ENCODE measurements around the gene COG6.

The COG6 gene

DNA sequence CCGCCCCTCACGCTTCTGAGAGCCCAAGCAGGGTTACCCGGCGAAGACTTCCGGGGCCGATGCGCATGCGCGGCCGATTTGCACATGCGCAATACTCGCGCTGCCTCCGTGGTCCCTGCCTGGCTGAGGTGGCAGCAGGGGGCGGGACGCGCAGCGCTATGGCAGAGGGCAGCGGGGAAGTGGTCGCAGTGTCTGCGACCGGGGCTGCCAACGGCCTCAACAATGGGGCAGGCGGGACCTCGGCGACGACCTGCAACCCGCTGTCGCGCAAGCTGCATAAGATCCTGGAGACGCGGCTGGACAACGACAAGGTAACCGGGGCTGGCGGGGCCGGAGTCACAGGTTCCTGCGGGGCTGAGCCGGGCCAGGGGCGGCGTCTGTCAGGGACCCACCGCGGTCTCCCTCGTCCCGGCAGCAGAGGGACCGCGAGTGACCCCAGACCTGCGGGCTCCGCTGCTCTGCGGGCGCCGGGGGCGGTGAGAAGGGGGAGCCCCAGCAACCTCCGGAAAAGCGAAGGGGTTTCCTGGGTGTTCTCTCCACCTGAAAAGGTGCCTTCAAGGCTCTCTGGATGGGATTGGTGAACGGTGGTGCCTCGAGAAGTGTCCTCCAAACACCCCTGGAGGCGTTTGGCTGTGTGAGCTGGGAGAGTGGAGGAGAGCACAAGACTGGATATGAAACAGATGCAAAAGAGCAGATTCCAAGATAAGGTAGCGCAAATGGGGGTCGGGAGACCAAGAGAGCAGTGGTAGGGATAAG is at the start of gene COG6:
TSS of gene COG6 (plus strand) at position 94 of the 756 bp plus-strand sequence. CDS start at position 159, 65 bp downstream.
- peak; percentile 77 for DNase-seq (ENCODE audit: low spot score)

DNA sequence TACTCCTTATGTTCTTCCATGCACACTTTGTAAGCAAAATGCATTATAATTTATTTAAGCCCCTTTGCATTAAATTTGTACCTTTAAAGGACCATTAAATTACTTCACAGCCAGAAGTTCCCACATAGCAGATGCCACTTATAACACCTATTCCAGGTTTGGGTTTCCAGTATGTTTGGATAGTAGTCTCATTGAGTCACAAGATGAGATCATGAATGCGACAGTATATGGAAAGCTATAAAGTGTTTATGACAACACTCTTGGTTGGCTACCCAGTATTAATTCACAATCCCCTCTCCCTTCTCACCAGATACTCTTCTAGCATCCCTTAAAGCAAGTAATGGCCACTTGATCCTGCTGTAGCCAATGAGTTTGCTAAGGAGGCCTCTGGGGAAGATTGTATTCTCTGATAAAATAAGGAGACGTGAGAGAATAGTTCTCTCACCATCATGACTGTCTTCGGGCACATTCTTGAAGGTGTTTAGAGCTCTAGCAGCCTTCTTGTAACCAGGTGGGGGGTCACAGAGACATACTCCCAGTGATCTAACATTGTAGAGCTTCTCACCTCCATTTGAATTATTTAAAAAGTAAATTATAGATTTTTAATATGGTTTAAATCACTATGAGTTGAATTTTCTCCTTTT is 49.7 kb upstream of the COG6 start:
- DNase-seq (ENCODE audit: low spot score), result no peak

DNA sequence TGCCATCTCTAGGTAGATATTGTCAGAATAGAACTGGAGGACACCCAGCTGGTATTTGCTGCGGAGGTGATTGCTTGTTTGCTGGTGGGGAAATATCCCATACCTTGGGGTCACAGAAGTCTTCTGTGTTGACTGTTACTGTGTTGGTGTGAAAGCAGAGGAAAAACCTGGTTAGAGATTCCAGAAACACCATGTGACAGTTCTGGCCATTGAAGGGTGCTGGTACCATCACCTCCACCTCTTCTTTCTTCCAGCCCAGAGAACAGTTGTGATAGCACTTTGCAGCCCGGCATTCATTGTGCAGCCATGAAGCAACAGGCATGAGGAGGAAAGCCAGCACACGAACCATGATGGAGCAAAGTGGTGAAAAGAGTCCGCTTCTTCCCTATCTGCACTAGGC is 47.6 kb upstream of the COG6 start:
- no peak for DNase-seq (ENCODE audit: low spot score)

DNA sequence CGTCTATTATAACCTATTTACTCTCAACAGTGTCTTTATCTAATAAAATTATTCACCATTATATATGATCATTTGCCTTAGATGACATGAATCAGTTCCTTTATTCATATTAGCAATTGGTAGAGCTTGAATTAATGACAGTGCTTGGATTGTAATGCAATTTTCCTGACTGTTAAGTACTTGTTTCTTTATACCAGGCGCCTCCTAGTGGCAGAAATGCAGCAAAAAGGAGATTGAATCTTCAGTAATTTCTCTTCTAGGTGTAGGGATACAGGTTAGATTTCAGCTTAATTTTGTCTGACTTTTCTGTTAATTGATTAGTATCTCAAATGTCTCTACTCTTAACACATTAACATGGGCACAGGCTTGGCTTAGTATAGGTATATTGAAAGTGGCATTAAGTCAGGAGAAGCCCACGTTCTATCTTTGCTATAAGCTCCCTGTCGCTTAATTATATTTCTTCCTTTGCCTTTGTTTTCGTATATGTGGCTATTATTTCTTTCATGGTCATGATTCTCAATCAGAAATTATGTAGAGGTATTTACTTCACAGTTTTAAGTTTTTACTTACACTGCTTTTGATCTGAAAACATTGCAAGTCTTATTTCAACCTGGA is 43.3 kb upstream of the COG6 start:
- DNase-seq (ENCODE audit: low spot score), result peak; percentile 70

DNA sequence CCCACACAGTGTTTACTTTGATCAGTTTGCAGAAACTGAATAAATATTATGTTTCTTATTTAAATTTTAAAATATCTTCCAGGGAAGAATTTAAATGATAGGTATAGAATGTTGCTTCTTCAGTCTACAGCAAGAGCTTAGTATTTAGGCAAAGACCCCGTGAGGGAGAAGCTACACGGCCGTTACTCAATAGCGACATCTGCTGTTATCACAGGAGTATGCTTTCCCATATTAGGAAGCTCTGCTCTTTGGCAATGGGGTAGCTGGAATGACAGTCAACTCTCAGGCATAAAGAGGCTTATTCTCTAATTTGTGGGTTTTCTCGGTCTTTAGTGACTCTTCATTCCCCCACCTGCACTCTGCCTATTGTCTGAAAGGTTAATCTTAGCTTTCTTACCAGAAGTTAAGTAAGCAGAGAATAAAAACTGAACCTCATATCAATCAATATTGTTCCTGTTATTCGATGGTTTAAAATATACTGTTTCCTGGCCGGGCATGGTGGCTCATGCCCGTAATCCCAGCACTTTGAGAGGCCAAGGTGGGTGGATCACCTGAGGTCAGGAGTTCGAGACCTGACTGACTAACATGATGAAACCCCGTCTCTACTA is 39.3 kb upstream of the COG6 start:
- DNase-seq (ENCODE audit: low spot score), result peak; percentile 79

DNA sequence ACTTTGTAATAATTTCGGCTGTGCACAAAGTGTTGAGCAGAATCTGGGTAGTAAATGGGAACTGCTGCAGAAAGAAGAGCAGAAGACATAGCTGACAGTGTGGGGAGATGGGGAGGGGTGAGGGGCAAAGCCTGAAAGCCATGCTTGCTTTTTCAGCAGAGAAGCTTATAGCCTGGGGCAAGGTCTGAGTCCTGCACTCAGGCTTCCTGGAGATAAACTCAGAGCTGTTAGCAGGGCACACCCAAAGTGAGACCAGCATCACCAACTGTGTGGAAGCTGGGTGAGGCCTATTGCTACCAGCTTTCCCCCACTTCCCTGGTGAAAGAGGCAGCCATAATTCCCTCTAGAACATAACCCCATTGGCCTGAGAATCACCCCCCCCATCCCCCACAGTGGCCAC is 36.9 kb upstream of the COG6 start:
- DNase-seq (ENCODE audit: low spot score), result no peak

DNA sequence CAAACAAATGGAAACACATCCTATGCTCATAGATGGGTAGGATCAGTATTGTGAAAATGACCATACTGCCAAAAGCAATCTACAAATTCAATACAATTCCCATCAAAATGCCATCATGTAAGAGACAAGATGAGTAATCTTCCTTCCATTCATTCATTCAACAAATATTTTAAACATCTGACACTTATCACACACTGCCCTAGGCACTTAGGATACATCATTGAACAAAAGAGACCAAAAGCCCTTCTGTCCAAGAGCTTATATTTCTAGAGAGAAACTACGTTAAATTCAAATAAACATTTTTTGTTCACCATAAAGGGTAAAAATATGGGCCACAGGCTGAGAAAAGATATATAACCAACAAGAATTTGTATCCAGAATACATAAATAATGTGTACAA is 32.0 kb upstream of the COG6 start:
- DNase-seq (ENCODE audit: low spot score), result no peak

DNA sequence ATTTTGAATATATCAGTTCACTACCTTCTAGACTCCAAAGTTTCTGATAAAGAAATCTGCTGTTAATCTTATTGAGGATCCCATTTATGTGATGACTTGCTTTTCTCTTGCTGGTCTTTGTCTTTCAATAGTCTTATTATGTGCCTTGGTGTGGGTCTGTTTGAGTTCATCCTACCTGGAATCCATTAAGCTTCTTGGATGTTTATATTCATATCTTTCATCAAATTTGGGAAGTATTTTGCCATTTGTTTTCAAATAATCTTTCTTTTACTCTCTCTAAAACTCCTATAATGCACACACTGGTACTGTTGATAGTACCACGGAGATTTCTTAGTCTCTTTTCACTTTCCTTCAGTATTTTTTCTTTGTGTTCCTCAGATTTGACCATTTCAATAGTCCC is 24.2 kb upstream of the COG6 start:
- DNase-seq (ENCODE audit: low spot score), result no peak

DNA sequence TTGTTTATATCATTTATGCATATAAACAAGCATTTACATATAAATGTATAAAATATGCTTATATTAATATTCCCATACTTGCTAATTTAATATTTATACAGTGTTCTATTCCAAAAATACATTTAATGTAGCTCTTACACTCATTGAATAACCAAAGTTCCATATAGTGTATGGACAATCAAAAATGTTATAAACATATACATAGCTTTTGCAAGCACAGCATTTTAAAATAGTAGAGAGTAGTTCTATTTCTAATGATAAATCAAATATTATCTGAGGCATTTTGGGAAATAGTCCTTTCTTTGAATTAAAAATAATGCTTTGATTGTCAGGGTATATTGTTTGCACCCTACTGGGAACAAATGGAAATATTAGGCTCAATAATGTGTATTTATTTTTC is 22.5 kb upstream of the COG6 start:
- no peak for DNase-seq (ENCODE audit: low spot score)

DNA sequence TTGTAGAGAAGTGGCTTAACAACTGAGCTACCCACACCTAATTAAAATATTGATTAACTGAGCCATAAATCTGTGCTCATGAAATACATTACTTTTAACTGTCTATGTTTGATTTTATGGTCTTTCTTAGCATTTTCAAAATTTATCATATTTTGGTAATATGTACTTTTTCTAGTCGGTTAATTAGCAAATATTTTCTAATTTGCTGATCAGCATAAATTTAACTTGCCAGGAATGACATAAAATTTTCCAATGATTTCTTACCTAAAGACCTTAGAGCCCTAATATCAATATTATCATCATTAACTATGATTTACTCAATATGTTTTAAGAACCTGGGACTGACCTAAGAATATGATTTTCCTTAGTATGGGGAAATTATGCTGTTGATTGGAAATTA is 19.9 kb upstream of the COG6 start:
- DNase-seq (ENCODE audit: low spot score), result no peak

DNA sequence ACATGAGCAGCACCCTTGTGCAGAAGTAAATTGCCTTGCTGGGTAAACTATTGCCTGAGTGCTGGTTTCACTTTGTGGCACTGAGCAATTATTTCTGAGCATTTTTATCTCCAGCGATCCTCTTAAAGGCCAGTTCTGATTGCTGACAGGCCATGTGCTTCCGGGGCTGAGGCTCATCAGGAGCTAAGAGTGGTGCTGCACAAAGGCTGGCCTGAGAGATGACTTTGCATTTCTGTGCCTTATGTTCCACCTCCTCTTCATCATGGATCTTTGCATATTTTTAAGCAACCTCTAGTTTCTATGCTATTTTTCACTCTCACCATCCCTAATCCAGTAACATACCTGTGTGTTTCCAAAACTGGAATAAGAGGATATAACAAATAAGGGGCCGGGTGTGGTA is 17.6 kb upstream of the COG6 start:
- DNase-seq (ENCODE audit: low spot score), result no peak

DNA sequence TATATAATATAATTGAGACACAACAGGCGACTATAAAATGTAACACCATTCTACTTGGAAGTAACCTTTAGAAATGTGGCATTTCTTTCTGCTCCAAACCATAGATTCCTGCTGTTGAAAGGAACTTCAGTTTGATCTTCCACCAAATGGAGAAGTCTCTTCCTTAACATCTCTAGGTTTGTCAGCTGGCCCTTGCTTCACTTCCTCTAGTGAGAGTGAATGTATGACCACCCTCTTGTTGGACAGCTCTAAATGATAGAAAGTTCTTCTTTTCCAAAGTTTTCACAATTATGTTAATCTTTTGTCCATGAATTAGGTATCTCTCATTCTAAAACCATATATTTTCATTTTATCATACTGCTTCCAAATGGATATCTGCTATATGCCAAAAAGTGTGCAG is 13.8 kb upstream of the COG6 start:
- no peak for DNase-seq (ENCODE audit: low spot score)

DNA sequence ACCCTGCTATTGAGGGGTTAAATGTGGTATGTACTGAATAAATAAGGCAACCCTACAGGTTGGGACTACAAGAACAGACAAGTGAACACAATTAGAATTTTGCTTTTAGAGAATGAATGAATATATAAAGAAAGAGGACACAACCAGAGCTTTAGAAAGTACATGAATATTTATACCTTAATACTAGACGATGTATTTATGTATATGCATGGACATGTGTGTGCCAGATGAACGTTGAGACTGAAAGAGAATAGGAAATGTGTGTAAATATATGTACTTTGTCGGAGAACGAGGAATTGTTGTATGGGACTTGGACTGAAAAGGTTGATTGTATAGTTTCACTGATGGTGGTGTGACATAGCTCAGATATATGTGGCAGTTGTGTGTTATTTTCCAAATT is 9.3 kb upstream of the COG6 start:
- DNase-seq (ENCODE audit: low spot score), result no peak

DNA sequence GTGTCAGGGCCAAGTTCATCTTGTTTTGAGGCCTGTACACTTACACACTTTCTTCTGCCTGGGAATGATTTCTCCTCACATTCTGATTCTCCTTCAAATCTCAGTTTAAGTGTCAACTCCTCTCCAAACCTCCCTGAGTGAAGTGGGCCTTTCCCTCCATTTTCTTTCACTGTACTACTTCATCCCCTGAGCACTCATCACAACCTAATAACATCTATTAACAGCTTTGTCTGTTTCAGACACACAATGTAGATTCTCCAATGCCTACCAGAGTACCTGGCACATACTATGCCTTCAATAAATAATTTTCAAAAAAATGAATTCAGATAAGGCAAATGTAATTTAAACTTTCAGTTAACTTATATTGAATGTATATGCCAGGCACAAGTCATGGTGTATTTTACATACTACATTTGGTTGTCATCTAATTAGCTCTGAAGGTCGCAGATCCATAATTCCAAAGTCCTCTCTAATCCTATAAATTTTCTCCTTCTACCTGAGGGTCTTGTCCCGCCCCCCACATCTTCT is 357 bp upstream of the COG6 start:
- no peak for DNase-seq (ENCODE audit: low spot score)

DNA sequence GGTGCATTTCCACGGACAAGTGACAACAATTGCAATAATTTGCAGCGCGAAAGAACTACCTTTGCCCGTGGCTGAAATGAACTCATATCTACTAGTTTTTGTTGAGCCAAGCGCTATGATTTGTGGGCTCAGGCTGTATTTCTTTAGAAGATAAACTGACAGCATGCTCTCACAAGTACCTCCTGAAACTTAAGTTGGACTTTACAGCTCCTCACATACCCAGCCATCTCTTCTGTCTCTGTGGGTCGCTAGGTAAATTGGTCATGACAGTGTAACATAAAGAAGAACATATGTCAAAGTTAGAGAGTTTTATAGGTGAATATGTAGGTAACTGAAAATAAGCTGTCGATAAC is 839 bp downstream of the COG6 start:
- DNase-seq (ENCODE audit: low spot score), result peak; percentile 15

DNA sequence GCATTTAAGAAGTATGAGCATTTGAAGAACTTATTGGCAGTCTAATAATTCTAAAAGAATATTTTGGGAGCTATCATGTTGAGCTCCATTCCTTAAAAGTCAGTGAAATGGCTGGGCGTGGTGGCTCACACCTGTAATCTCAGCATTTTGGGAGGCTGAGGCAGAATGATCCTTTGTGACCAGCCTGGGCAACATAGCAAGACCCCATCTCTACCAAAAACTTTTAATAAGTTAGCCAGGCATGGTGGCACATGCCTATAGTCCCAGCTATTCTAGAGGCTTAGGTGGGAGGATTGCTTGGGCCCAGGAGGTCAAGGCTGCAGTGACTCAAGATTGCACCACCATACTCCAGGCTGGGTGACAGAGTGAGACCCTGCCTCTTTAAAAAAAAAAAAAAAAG is 8.0 kb downstream of the COG6 start:
- DNase-seq (ENCODE audit: low spot score), result no peak

DNA sequence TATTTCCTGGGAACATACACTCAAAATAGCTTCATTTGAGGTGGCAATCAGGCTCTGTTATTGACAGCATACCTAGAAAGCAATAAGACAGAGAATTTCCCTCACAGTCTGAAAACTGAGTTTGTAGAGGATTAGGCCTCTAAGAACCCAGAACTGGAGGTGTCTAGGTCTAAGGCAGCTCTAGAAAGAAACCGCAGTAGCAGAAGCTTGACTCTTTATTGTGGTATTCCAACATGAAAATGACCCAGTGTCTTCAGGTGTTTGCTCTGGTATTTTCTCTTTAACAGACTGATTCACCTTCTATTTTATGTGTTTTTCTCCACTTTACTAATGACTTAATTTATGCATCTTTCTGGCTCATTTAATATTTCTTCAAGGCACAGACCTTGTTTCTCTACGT is 8.5 kb downstream of the COG6 start:
- DNase-seq (ENCODE audit: low spot score), result no peak

DNA sequence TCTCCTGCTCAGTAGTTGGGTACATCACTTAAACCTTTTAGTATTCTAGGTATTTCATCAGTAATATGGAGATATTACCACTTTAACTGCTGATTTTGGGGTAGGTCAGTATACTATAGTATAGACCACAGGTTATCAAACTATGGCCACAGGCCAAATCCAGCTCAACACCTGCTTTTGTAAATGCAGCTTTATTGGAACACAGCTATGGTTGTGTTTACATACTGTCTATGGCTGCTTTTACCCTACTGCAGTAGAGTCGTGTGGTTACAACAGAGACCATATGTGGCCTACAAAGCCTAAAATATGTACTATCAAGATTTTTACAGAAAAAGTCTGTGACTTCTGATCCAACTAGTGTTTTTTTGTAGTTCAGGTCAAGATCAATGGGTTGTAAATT is 10.3 kb downstream of the COG6 start:
- no peak for DNase-seq (ENCODE audit: low spot score)

DNA sequence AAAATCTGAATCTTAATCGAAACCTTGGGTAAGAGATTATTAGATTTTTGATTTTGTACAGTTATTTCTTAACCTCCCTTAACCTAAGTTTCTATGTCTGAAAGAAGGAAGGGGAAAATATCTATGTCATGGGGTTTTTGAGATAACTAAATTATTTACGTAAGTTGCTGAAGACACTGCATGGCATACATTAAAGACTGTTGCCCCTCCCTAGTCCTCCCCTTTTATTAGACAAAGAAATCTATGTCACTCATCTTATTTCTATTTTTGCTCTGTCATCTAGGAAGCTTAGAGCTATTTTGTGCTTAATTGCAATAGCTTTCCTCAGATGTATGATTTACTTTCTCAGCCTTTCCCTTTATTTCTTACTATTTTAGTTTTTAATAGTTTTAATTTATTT is 15.0 kb downstream of the COG6 start:
- DNase-seq (ENCODE audit: low spot score), result no peak

DNA sequence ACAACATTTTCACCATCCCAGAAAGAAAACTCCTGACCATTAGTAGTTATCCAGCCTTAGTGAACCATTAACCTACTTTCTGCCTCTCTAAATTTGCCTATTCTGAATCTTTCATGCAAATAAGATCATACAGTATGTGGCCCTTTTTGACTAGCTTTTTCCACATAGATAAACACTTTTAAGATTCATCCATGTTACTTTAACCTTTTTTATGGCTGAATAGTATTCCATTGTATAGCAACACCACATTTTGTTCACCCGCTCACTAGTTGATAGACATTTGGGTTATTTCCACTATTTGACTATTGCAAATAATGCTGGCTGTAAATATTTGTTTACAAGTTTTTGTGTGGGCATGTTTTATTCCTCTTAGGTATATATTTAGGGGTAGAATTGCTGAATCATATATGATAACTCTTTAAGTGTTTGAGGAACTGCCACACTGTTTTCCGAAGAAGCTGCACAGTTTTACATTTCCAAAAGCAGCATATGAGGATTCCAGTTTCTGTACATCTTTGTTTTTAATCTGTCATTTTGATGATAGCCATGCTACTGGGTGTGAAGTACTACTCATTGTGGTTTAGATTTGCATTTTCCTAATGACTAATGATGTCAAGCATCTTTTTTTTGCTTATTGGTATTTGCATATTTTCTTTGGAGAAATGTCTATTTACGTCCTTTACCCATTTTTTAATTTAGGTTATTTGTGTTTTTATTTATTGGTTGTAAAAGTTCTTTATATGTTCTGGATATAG is 17.1 kb downstream of the COG6 start:
- no peak for DNase-seq (ENCODE audit: low spot score)

DNA sequence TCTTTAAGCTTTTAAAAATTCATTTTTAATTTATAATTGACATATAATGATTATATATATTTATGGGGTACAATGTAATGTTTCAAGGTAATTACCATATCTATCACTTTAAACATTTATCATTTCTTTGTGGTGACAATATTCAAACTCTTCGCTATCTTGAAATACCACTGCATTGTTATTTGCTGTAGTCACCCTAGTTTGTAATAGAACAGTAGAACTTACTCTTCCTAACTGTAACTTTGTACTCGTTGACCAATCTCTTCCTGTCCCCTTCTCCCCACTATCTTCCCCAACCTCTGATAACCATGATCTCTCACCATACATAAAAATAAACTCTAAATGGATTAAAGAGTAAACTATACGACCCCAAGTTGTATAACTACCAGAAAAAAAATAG is 20.4 kb downstream of the COG6 start:
- DNase-seq (ENCODE audit: low spot score), result no peak

DNA sequence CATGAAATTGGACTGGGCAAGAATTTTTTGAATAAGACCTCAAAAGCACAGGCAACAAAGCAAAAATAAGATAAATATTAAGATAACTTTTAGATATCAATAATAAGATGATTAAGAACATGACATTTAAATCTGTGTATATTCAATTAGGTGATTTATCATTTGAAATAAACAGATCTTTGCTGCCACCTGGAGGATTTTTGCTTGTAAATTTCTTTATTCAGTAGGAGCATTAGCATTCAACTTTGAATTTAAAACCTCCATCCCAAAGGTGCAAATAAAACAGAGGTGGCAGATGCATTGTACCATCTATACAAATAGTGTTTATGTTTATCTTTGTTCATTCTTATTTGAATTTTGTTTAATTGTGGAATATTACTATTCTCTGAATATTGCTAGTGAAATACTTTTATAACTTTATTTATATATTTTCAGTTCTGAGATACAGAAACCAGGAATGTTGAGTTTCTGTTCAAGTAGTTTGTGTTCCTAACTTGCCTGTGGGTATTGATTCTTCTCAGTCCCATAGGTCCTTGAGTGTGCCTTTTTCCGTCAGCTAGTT is 20.9 kb downstream of the COG6 start:
- DNase-seq (ENCODE audit: low spot score), result peak; percentile 61
